ENCODE results near the gene GLB1L3.

Gene GLB1L3, protein sequence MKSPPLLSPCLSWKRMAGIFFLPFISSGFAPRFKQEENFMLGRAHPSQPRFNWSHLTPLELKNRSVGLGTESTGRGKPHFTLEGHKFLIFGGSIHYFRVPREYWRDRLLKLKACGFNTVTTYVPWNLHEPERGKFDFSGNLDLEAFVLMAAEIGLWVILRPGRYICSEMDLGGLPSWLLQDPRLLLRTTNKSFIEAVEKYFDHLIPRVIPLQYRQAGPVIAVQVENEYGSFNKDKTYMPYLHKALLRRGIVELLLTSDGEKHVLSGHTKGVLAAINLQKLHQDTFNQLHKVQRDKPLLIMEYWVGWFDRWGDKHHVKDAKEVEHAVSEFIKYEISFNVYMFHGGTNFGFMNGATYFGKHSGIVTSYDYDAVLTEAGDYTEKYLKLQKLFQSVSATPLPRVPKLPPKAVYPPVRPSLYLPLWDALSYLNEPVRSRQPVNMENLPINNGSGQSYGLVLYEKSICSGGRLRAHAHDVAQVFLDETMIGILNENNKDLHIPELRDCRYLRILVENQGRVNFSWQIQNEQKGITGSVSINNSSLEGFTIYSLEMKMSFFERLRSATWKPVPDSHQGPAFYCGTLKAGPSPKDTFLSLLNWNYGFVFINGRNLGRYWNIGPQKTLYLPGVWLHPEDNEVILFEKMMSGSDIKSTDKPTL

DNA sequence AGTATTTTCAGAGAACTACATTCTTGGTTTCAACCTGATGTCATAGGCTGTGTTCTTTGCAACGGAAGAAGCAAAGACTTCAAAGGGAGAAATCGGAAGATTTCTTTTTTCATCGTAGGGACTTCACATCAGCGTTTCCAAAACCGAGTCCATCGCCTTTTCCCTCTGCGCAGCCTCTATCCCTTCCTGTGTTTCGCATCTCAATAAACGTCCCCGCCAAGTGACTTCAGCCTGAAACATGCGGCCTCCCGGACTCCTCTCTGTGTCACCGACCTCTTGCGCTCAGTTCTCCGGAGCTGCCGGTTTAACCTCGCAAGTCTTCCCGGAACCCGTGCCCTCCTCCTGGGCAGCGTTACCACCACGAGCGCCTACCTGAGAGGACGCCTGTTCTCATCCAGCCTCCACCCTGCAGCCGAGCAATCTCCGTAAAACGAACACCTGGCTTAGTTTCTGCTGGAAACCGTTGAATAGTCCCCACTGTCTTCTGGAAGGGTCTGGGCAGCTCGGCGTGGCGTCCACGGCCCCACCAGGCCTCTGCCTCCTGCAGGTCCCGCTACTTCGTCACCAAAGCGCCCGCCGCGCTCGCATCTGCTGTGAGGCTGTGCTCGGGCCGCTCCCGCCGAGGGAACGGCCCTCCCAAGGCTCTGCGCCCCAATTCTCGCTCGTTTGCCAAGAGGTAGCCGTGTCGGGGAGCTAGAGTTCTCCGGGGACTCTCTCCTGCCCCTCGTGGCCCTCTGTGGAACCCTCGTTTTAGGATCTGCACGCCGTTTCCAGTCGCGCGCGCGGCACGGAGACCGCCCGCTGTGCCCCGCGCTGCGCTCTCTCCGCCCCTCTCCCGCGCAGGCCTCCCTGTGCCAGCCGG, at the start of gene GLB1L3:
Gene GLB1L3 (plus strand): TSS at position 846 of the 862 bp plus-strand sequence. CDS start 362 bp downstream, outside the sequence.
- DNase-seq = peak in 1 of 2 donors; percentile 36

DNA sequence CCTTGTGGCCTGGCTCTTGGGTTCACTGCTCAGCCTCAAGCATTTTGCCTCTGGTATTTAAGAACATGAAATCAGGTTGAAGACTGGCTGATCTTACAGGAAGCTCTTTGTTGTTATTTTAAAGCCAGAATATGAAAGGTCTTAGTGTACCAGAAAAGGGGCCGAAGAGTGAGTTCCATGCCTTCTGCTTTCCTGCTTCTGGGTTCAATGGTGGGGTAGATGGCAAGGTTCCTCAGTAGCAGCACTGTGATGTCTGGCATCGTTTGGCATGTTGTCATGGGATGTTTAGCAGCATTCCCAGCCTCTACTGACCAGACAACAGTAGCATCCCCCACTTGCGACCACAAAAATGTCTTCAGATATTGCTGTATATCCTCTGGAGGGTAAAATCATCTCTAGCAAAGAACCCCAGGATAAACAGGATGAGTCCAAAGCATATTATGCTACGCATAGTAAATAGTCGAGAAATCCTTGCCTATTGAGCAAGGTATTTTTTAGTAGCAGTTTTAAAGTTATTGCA, 49.3 kb upstream of the GLB1L3 start:
- DNase-seq = no peak

DNA sequence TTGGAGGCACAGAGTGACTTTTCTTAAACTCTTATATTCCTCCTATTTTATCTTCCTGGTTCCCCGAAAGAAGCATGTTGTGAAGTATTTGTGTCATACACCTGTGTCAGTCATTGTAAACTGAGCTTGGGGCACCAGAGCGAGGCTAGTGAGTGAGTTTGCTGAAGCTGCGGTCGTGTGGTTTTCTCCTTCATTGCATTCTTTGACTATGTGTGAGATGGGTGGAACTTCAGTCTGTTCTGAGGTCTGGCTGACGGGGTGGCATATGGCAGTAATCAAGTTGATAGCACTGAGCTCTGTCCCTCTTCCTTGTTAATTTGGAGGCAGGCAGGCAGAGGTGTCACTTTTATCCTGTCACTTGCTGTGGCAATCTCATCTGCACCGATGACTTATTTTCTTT, 47.6 kb upstream of the GLB1L3 start:
- no peak for DNase-seq

DNA sequence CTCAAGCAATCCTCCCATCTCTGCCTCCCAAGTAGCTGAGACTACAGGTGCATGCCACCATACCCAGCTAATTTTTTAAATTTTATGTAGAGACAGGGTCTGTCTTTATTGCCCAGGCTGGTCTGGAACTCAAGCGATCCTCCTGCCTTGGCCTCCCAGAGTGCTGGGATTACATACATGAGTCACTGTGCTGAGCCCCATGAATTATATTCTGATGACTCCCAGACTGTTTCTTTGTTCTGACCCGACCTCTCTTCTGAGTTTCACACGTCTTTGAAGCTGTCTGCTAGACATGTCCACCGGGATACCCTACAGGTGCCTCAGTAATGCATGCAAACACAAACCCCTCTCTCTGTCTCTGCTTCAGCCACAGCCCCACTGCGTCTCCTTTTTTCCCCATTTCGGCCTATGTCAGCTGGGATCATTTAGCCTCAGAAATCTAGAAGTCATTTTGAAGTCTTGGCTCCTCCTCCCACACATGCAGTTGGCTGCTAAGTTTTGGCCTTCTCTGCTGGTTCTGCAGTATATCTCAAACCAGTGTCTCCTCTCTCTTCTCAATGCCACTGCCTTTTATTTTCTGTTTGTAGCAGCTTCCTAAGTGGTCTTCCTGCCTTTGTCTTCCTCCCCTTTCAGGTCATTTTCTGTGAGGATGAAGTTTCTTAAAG, 46.9 kb upstream of the GLB1L3 start:
- no peak for DNase-seq

DNA sequence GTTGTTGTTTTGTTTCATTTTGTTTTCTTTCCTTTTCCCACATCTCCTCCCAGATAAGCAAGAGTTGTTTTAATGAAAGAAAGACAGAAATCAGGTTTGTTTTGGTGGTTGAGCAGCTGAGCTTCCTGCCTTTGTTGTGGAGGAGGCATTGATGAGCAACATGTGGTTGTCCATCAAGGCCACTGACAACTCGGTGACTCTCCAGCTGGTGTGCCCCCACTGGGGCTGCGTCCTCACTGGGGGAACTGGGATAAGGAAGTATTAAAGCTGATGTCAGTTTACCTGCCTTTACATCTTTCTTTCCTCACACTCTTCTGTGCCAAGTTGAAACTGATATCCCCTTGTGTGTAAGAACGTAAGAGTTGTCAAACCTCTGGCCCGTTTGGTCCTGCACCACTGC, 45.8 kb upstream of the GLB1L3 start:
- no peak for DNase-seq

DNA sequence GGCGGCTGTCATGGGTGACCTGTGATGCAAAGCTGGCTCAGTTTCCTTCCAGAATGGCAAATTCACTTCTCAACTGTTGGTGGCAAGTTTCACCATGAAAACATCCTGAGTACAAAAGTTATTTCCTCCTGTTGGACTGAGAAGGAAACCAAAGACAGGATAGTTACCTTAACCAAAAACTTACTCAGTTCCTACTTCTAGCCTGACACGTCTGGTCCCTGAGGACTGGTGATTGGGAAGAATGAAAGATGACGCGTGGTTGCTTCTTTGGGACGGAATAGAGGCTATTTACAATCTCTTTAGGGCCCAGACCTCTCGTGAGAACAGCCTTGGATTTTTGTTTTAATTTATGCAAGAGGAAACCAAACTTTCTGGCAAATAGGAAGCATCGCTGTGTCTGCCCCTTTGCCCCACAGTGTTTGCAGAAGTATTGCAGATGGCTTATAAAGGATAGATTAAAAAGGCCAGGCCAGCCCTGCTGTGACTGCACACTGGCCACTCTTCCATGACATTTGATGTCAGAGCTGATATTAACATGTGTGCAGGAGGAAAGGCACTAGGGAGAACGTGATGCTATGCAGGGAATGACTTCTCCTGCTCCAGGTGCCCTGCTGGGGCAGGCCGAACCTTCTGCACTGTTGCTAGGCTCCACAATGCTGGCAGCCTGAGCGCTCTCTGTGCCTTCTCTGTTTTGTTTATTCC, 44.1 kb upstream of the GLB1L3 start:
- peak; percentile 12 to 29 for DNase-seq

DNA sequence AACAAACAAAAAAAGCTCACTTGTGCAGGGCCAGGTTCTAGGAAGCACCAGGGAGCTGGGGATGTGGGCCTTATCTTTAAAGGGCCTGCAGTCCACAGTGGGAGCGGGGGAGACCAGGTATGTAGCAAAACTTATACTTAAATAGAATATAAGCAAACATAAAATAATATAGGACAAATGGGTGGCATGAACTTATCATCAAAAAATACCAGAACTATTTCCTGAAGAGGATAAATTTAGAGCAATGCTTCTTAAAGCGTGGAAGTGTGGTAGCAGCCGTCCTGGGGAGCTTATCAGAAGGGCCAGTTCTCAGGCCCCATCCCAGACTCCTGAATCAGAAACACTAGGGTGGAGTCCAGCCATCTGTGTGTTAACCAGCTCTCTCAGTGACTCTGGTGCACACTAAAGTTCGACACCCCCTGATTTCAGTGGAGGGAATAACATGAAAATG, 42.4 kb upstream of the GLB1L3 start:
- no peak for DNase-seq

DNA sequence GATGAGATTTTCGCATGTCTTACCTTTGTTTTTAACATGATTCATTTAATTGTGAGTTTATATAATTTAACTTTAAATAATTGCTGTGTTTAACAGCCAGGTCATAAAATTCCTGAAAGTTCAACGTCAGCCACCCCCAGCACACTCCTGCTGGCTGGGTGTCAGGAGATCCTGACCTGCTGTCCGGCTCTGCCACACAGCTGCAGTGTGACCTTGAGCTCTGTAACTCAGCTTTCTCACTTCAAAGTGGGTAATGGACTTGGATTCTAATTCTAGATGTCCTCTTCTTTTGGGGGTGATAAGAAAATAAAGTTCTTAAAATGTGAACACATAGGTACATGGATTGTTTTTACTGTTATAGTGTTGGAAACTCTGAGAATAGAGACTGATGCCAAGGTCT, 40.8 kb upstream of the GLB1L3 start:
- no peak for DNase-seq

DNA sequence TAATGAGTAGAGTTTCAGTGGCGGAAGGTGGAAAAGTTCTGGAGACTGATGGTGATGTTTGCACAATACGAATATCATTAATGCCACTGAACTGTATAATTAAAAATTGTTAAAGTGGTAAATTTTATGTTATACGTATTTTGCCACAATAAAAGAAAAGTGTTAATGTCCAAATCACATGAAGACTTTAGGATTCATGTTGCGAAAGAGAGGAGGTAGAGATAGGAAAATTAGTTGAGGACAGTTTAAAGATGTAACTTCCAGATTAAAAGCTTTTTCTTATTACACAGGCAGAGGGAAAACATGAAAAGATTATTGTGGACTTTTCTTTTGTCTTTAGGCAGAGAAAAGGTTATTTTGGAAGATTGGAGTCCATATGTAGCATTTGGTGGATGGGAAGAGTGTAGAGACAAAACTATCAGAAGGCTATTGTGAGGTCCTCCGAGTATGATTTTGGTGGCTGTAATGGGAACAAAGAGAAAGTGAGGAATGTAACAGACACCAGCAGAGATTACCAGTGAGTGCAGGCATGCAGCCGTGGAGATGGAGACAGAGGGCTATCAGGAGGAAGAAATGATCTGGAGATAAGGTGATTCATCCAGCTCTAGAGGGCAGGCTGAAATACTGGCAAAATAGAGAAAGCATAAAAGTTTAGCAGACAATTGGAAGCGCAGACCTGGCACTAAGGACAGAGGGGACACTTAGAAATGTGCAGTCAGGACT, 39.2 kb upstream of the GLB1L3 start:
- DNase-seq = no peak

DNA sequence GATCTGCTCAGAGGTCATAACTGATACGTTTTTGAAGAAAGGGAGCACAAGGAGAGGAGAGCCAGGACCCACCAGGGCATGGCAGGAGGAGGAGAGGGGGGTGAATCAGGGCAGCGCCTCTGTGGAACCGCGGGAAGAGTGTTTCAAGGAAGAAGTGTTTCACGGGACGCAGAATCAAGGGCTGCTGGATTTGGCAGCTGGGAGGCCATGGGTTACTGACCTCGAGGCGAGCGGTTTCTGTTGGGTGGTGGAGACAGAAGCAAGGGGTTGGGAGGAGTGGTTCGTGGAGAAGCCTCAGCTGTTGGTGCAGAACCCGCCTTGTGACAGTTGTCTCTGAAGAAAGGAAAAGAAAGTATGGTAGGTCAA, 38.6 kb upstream of the GLB1L3 start:
- DNase-seq = no peak

DNA sequence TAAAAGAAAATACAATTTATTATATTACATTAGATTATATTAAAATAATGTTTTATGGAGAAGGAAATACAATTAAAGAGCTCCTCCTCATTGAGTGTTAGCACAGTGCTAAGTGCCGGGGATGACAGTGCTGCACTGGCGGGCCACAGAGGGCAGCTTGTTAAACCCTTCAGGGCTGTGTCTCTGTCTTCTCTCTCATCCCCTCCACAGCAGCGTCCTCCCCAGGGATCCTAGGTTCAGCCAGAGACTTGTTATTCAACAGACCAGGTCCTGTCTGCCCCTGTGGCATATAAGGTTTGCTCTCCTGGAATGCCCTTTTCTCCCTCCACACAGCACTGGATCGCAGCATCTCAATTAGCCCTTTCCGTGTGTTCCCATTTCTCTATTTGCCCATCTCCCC, 37.2 kb upstream of the GLB1L3 start:
- no peak for DNase-seq

DNA sequence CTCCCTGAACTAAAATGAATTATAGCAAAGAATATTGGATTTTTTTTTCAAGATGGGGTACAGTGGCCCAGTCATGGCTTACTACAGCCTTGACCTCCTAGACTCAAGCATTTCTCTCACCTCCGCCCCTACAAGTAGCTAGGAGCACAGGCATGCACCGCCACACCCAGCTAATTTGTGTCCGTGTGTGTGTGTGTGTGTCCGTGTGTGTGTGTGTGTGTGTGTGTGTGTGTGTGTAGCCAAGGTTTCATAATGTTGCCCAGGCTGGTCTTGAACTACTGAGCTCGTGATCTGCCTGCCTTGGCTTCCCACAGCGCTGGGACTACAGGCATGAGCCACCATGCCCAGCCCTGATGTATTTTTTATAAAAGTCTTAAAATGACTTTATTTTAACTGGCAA, 35.6 kb upstream of the GLB1L3 start:
- DNase-seq = no peak

DNA sequence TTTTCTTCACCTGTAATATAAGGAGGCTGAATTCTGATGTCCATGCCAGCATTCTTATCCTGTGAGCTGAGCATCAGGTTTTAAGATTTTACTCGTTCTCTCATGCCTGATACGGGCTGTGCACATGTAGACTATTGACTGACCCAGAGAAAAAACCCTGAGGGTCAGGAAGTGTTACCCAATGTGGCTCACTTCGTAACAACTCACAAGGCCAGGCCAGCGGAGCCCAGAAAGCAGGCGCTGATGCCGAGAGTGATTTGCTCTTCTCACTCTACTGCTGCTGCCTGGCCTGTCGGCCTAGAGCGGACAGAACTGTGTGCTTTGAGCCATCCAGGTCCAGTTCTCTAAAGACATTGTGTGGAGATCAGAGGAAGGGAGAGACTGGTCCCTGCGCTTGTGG, 33.8 kb upstream of the GLB1L3 start:
- no peak for DNase-seq

DNA sequence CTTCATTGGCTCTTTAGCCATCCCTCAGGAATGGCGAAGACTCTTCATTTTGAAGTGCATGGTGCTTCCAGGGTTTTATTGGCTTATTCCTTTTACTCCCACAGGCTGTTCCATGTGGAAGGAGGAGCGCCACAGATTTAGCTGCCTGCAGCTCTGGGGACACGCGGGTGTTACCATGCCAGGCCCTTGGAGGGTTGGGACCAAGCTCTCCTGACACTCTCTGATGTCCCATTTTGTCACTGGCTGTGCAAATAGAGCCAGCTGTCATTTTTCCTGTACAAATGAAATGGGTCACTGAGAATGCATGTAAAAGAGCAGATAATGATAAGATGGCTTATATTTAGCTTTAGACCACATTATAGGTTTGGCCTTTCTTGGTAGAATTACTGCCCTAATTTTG, 32.3 kb upstream of the GLB1L3 start:
- no peak for DNase-seq

DNA sequence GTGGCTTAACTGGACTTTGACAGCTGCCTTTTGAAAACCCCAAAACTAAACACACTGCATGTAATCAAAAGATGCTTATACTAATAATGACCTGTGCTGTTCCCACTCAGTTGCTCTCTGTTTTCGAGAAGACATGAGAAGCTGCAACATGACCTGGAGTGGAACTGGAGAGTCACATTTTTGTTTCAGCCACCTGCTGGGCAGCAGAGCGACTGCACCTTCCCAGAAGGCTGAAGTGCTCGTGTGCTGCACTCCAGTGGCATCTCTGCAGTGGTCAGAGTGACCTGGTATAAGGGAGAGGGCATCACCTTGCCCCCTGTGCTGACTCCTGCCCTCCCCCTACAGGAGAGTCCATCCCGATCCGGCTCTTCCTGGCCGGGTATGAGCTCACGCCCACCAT, 31.6 kb upstream of the GLB1L3 start:
- DNase-seq = no peak

DNA sequence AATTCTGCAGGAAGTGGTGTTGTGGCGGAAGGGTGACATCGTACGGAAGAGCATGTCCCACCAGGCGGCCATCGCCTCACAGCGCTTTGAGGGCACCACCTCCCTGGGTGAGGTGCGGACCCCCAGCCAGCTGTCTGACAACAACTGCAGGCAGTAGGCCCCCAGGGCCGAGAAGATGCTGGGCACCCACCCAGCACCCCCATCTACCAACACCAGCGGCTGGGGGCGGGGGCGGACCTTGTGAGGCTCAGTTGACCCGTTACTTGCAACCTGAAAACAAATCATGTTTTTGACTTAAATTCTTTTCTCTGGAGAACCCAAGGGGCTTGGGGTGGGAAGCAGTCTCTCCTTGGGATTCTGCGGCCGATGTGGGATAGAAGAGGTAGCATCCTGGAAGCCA, 30.7 kb upstream of the GLB1L3 start:
- no peak for DNase-seq

DNA sequence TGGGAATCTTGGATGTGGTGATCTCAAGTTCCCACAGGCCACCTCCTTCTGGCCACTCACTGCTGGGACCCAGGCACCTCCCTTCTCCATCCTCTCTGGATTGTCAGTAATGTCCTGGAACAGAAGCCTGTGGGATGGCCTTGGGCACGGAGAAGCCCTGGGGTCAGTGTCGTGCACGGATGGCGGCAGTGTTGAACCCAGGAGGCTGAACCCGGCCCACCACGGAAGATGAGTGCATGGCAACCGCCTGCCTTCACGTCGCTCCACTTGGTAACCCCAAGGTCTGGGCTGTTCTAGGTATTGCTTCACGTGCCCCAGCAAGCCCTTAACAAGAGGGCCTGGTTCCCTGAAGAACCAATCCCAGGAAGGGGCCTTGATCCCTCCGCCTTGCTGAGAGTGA, 30.1 kb upstream of the GLB1L3 start:
- DNase-seq = no peak

DNA sequence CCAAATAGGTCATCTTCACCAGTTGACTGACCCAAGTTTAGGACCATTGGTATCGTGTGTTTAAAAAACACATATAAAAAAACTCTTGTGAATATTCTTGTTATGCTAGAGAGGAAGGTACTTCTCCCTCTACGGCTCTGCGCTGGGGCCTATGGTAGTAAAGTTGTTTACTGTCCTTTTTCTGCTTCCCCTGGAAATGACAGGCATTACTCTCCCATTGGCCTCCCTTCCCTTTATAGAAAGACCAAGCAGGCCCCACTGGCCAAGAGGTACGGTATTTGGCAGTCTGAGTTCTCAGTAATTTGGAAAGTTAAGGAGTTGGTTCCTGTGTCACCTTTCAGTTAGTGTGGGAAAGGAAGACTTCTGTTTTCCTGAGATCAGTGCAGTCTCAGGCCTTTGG, 29.5 kb upstream of the GLB1L3 start:
- DNase-seq = no peak

DNA sequence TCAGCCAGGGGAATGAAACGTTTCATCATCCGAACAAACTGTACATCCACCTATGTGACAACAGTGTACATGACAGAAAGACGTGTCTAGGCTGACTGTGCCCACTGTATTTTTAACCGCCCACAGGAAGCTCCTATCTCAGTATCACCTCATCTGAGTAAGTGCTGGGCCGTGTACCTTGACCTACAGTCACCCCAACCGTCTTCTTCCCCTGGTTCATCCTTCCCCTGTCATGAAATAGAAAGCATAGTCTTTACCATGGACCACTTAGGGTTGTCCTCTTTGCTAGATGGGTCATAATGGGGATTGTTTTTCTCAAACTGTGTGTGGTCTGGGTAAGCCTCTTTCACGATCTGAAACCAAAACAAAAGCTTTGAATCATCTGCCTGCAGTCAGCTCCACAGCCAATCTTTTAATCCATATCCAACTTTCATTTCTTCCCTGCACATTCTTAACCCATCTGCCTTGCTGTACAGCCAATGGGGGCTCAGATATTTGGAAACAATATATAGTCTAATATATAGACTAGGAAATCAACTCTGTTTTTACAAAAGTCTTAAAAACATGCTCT, 27.2 kb upstream of the GLB1L3 start:
- no peak for DNase-seq

DNA sequence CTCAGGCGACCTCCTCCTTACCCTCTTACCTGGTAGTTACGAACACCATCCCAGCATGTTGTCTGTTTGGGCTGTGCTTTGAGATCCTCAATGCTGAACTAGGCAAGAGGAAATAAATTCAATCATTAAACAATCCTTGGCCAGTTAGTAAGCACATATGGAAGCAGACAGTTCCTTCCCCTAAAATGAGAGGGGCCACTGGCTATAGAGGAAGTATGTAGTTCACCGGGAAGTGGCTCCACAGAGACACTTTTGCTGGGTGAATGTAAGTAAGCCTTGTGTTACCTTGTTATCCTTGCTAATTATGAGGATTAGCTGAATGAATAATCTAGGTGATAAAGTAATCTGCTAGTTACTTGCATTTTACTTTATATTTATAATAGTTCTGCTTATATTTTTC, 25.9 kb upstream of the GLB1L3 start:
- DNase-seq = peak; percentile 17 to 47

DNA sequence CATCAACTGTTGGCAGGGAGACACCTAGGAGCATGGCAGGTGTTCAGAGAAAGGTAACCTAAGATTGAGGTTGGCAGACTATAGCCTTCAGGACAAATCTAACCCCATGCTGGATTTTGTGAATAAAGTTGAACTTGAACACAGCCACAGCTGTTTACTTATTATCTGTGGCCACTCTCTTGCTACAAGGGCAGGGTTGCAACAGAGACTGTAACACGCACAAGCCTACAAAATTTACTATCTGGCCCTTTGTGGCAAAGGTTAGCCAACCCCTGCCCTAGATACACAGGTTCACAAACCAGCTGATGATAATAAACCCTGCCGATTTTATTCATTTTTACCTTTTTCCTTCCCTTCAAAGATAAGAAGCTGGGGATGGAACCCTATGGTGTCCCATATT, 25.5 kb upstream of the GLB1L3 start:
- DNase-seq = no peak

Data from inflammatory macrophage treated with lipopolysaccharide for 1 hour (primary cell).